ENCODE measurements around the gene KDM7A. TPM values are rescaled to one million over a fixed set of nuclear protein-coding genes. Genes with fewer than 3 reads are reported as not detected.

Gene KDM7A
- total RNA-seq, 1 donor from 2014 or later = 65.1 TPM

GRCh38 chr7:140044251-140044650 is 132.5 kb downstream of the KDM7A start:
- no peak for TF ChIP-seq CTCF (IDR thresholded peaks at IDR 0.05)
- Histone ChIP-seq H3K4me1 (peaks cover 0 to 3% of the 10 kb centered on the region in 2 donors), H3K36me3 (peaks cover 11 to 35% of the 10 kb centered on the region in 2 donors), H3K27me3 (no peaks in the 10 kb centered on the region), H3K9me3 (no peaks in the 10 kb centered on the region), H3K27ac (no peak overlapping the region), H3K4me3 (no peak overlapping the region)
- no peak for DNase-seq (ENCODE audit: low spot score in 2 of 2)
- intact Hi-C loops (cut with DNase I) = no loop called here

- intact Hi-C loops (cut with DNase I) = no loop called here
- H3K36me3 ChIP-seq = peaks cover 16 to 50% of the 10 kb centered on the region in 2 donors
- H3K27me3 ChIP-seq = no peaks in the 10 kb centered on the region
- no peak overlapping the region for H3K4me3 ChIP-seq
- no peak overlapping the region for H3K27ac ChIP-seq
- DNase-seq (ENCODE audit: low spot score in 2 of 2) = no peak
- H3K9me3 ChIP-seq = no peaks in the 10 kb centered on the region
- peaks cover 0 to 2% of the 10 kb centered on the region in 2 donors for H3K4me1 ChIP-seq
- TF ChIP-seq CTCF (IDR thresholded peaks at IDR 0.05) = no peak
Measured at GRCh38 chr7:140042386-140042670, 134.5 kb downstream of the KDM7A start.

- Histone ChIP-seq H3K4me1 (peaks cover 0 to 2% of the 10 kb centered on the region in 2 donors), H3K4me3 (no peak overlapping the region), H3K27me3 (no peaks in the 10 kb centered on the region), H3K27ac (no peak overlapping the region), H3K36me3 (peaks cover 21 to 55% of the 10 kb centered on the region in 2 donors), H3K9me3 (no peaks in the 10 kb centered on the region)
- no peak for DNase-seq (ENCODE audit: low spot score in 2 of 2)
- intact Hi-C loops (cut with DNase I) = no loop called here
- no peak for TF ChIP-seq CTCF (IDR thresholded peaks at IDR 0.05)
Measured at GRCh38 chr7:140041659-140042385, 135.0 kb downstream of the KDM7A start.

GRCh38 chr7:140039896-140040295 is 136.9 kb downstream of the KDM7A start:
- no peaks in the 10 kb centered on the region for H3K9me3 ChIP-seq
- peaks cover 21 to 47% of the 10 kb centered on the region in 2 donors for H3K36me3 ChIP-seq
- H3K4me1 ChIP-seq = no peaks in the 10 kb centered on the region
- no peak for DNase-seq (ENCODE audit: low spot score in 2 of 2)
- no peaks in the 10 kb centered on the region for H3K27me3 ChIP-seq
- H3K27ac ChIP-seq = no peak overlapping the region
- TF ChIP-seq CTCF (IDR thresholded peaks at IDR 0.05) = no peak
- H3K4me3 ChIP-seq = no peak overlapping the region
- intact Hi-C loops (cut with DNase I) = no loop called here

- DNase-seq (ENCODE audit: low spot score in 2 of 2) = no peak
Measured at GRCh38 chr7:140039066-140039465, 137.7 kb downstream of the KDM7A start.

More at GRCh38 chr7:140039066-140039465, 137.7 kb downstream of the KDM7A start:
- H3K36me3 ChIP-seq = peaks cover 21 to 47% of the 10 kb centered on the region in 2 donors
- intact Hi-C loops (cut with DNase I) = no loop called here
- no peaks in the 10 kb centered on the region for H3K9me3 ChIP-seq
- no peaks in the 10 kb centered on the region for H3K4me1 ChIP-seq
- no peak overlapping the region for H3K4me3 ChIP-seq
- no peak overlapping the region for H3K27ac ChIP-seq
- TF ChIP-seq CTCF (IDR thresholded peaks at IDR 0.05) = no peak
- no peaks in the 10 kb centered on the region for H3K27me3 ChIP-seq

Measured in ascending aorta (tissue), 2 donors.